PC-9 (cell line): ENCODE data around the gene NPL. TPM values are rescaled to one million over a fixed set of nuclear protein-coding genes. Genes with fewer than 3 reads are reported as not detected.

Experiments
- BruUV-seq: library from RNA; stranded (reverse); fragments of 400-500 nt; replicated peaks from 2 replicates; lab custom pipeline; 2021; lab: Mats Ljungman, UMichigan
- CTCF ChIA-PET: fragments of 300-600 bp; sonication (Branson Sonifier 250); formaldehyde crosslinking; loops from one replicate; lab custom pipeline; 2022; ENCODE audit warnings: antibody characterized with exemption; lab: Charles Lee
- POLR2A ChIA-PET: fragments of 300-600 bp; sonication (Branson Sonifier 250); formaldehyde crosslinking; loops from one replicate; lab custom pipeline; 2022; ENCODE audit warnings: antibody characterized with exemption; ENCODE audit not compliant: unreplicated experiment; lab: Charles Lee
- DNase-seq, 2 experiments: peaks; one replicate each; pipeline versions ENCODE4 v3.0.0 to v3.0.0-alpha.2; 2015 to 2022; ENCODE audit warnings: mixed read lengths in 1 of 2
- H2AFZ ChIP-seq: fragments of 200-600 bp; sonication (generic); 2 replicates; pipeline ENCODE4 v1.8.1; 2017; ENCODE audit warnings: antibody characterized with exemption
- H3F3A ChIP-seq: fragments of 200-600 bp; sonication (generic); 2 replicates; pipeline ENCODE4 v1.8.1; 2017; ENCODE audit warnings: antibody characterized with exemption, mild to moderate bottlenecking, low read depth; ENCODE audit not compliant: insufficient read depth
- H3K27ac ChIP-seq: fragments of 200-600 bp; sonication (generic); 2 replicates; pipeline ENCODE4 v1.6.1; 2016; ENCODE audit warnings: mixed run types
- H3K27me3 ChIP-seq: fragments of 200-600 bp; sonication (generic); 2 replicates; pipeline ENCODE4 v1.6.1; 2016; ENCODE audit warnings: low read depth, mixed run types; ENCODE audit not compliant: insufficient read depth
- H3K36me3 ChIP-seq: fragments of 200-600 bp; sonication (generic); 2 replicates; pipeline ENCODE4 v1.6.1; 2016; ENCODE audit warnings: low read depth, mixed run types
- H3K4me1 ChIP-seq: fragments of 200-600 bp; sonication (generic); replicated peaks from 2 replicates; pipeline ENCODE4 v1.6.1; 2016; ENCODE audit warnings: mixed run types; ENCODE audit not compliant: insufficient read depth
- H3K4me2 ChIP-seq: fragments of 200-600 bp; sonication (generic); 2 replicates; pipeline ENCODE4 v1.6.1; 2017; ENCODE audit warnings: mixed run types
- H3K4me3 ChIP-seq: fragments of 200-600 bp; sonication (generic); 2 replicates; pipeline ENCODE4 v1.6.1; 2016; ENCODE audit warnings: mixed run types
- H3K79me2 ChIP-seq: fragments of 200-600 bp; sonication (generic); 2 replicates; pipeline ENCODE4 v1.6.1; 2017; ENCODE audit warnings: low read depth, mixed run types
- H3K9me2 ChIP-seq: fragments of 200-600 bp; sonication (generic); 2 replicates; pipeline ENCODE4 v1.8.1; 2017; ENCODE audit warnings: mild to moderate bottlenecking; ENCODE audit not compliant: insufficient read depth
- H3K9me3 ChIP-seq: fragments of 200-600 bp; sonication (generic); 2 replicates; pipeline ENCODE4 v1.8.1; 2016; ENCODE audit warnings: low read depth; ENCODE audit not compliant: insufficient read depth
- H4K20me1 ChIP-seq: fragments of 200-600 bp; sonication (generic); 2 replicates; pipeline ENCODE4 v1.8.1; 2017; ENCODE audit not compliant: insufficient read depth
- CTCF ChIP-seq: fragments of 200-600 bp; sonication (generic); conservative IDR thresholded peaks from 2 replicates; pipeline ENCODE4 v1.6.1; 2017; ENCODE audit warnings: mixed run types, antibody characterized with exemption, mild to moderate bottlenecking, moderate library complexity
- EZH2 ChIP-seq: fragments of 200-600 bp; sonication (generic); IDR thresholded peaks from 2 replicates; pipeline ENCODE4 v1.8.0; 2017; ENCODE audit warnings: antibody characterized with exemption, low read depth
- intact Hi-C: fragments of 100-400 bp; cut with micrococcal nuclease; formaldehyde crosslinking; loops from one replicate; pipeline ENCODE4 v1.10.0; 2022; ENCODE audit not compliant: unreplicated experiment
- total RNA-seq: library from RNA; stranded (reverse); gene quantifications from 2 replicates; pipeline ENCODE4 v1.2.3, GENCODE V29; 2021

NPL gene
- total RNA-seq, 1 experiment from 2014 or later = 2.3 TPM

DNA sequence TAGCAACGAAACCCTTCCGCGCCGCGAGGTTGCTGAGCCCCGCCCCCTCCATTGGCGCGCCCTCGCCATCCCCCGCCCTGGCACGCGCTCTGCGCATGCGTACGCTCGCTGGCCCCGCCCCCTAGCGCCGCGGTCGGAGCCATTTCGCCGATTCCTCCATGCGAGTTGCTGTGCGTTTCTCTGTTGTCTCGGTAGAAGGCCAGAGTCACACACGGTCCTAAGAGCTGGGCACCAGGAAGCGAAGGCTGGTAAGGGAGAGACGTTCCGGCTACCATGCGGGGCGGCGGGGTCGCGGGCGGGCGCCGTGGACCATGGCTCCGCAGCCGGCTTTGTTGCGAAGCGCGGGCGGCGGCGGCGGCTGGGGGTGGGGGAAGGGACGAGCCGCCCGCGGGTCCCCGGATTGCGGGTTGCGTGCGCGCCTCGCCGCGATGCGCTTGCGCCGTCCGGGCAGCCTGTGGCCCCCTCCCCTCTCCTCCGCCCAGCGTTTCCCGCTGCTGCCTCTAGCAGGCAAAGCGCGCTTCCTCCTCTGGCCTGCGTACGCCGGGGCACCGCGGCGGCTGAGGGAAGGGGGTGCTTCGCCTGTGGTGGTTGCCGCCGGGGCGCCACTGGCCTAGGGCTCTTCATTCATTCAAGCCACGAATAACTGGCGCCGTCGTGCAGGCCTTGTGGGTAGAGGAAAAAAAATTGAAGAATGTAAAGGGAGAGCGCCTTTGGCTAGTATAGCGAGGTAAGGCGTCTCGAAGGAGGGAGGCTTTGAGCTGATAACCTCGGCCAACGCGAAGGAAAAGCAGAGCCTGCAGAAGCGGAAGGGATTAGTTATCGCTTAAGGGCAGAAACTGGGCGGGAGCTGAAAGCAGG is 49.9 kb downstream of the NPL start, which contains the start of gene DHX9:
TSS of gene DHX9 (plus strand) at position 139 of the 858 bp plus-strand sequence. CDS start 3,220 bp downstream, outside the sequence.
- Histone ChIP-seq H3K9me3 (no peaks in the 10 kb centered on the region), H3F3A (peaks cover 29% of the 10 kb centered on the region), H3K9me2 (no peaks in the 10 kb centered on the region), H3K27me3 (no peaks in the 10 kb centered on the region), H3K4me1 (peaks cover 24% of the 10 kb centered on the region), H4K20me1 (peaks cover 50% of the 10 kb centered on the region), H3K4me3 (peak within 1 kb of the TSS; percentile 96), H3K4me2 (peak within 1 kb of the TSS; percentile 98), H2AFZ (peak within 1 kb of the TSS; percentile 65; the same call in 1 of the 2 replicates), H3K36me3 (peaks cover 29% of the 10 kb centered on the region), H3K79me2 (peaks cover 53% of the 10 kb centered on the region), H3K27ac (peak within 1 kb of the TSS; percentile 68)
- intact Hi-C loops = loop anchor here (2.0 to 5.0 kb wide), 3 partner anchors 57 to 237 kb away; partner anchors contain the start of genes LAMC1 and RGS16
- peak; percentile 74 to 93 for DNase-seq
- ChIA-PET POLR2A (interaction anchor here (0.6 to 0.7 kb wide), 2 partner anchors 536 to 699 kb away, joined by 3 to 5 read pairs; no protein-coding TSS in a partner anchor), CTCF (no interaction called here)
- TSS peak; percentile 47 for BruUV-seq
- TF ChIP-seq EZH2 = no peak
- TF ChIP-seq CTCF = no peak

DNA sequence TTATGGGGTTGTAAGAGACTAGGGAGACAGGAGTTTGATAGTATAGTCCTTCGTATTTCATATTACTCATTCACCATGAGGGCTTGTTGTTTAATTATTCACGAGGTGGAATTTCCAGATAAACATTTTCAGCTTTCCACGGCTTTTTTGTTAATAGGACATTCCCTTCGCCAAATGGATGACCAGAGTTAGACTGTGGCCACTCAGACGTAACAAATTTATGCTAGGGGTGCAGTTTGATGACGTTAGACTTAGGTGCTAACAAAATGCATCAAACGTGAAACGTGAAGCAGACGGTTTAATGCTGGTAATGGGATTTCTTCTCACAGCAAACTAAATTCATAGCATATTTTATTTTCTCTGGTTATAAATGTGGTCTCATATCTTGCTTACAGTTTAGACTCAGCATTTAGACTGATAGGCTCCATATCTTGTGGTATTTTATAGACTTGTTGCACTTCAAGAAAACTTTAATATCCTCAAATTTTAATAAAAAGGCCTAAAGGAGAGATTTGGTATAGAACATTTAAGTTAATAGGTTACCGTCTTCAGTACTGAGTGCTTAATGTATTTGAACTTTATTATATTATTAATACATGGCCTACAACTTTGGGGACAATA is 51.9 kb downstream of the NPL start:
- peak overlapping the region; percentile 96 for H3K4me3 ChIP-seq
- no peaks in the 10 kb centered on the region for H3K27me3 ChIP-seq
- peaks cover 47% of the 10 kb centered on the region for H3K36me3 ChIP-seq
- peaks cover 24% of the 10 kb centered on the region for H3K4me1 ChIP-seq
- intact Hi-C loops = no loop called here
- no peak for TF ChIP-seq CTCF
- TF ChIP-seq EZH2 = no peak
- H3K4me2 ChIP-seq = peak overlapping the region; percentile 98
- BruUV-seq = no TSS peak
- H2AFZ ChIP-seq = no peak overlapping the region
- H3K79me2 ChIP-seq = peaks cover 73% of the 10 kb centered on the region
- POLR2A ChIA-PET = no interaction called here
- H3F3A ChIP-seq = peaks cover 44% of the 10 kb centered on the region
- CTCF ChIA-PET = interaction anchor here (0.7 kb wide), 1 partner anchor 966 kb away, joined by 3 read pairs; no protein-coding TSS in a partner anchor
- no peaks in the 10 kb centered on the region for H3K9me2 ChIP-seq
- no peaks in the 10 kb centered on the region for H3K9me3 ChIP-seq
- peak in 1 of 2 experiments; percentile 61 for DNase-seq
- no peak overlapping the region for H3K27ac ChIP-seq
- H4K20me1 ChIP-seq = peaks cover 70% of the 10 kb centered on the region

DNA sequence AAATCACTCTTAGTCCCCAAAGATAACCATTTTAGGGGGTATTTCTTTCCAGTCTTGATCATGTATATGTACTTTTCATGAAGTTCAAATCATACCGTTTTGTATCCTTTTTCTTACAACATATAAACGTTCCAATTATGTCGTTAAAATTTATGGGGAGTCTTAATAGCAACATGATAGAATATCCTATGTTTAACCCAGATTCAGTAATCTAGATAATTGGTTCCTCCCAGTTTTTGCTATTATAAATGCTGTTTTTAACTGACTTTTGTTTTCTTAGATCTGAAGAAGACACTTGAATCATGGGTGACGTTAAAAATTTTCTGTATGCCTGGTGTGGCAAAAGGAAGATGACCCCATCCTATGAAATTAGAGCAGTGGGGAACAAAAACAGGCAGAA is 52.7 kb downstream of the NPL start:
- Histone ChIP-seq H3K4me3 (peak overlapping the region; percentile 96), H3K4me1 (peaks cover 24% of the 10 kb centered on the region), H3F3A (peaks cover 45% of the 10 kb centered on the region), H3K9me2 (no peaks in the 10 kb centered on the region), H3K9me3 (no peaks in the 10 kb centered on the region), H3K79me2 (peaks cover 81% of the 10 kb centered on the region), H2AFZ (no peak overlapping the region), H3K4me2 (peak overlapping the region; percentile 98), H3K27ac (no peak overlapping the region), H3K36me3 (peaks cover 52% of the 10 kb centered on the region), H3K27me3 (no peaks in the 10 kb centered on the region), H4K20me1 (peaks cover 78% of the 10 kb centered on the region)
- intact Hi-C loops = no loop called here
- TF ChIP-seq CTCF (no peak), EZH2 (no peak)
- CTCF ChIA-PET = no interaction called here
- no TSS peak for BruUV-seq
- POLR2A ChIA-PET = no interaction called here
- no peak for DNase-seq
